CD4-positive, alpha-beta T cell treated with Interleukin-15 for 1 hour (primary cell): ENCODE results near the gene DSTYK.

Source experiments
- DNase-seq: peaks from one replicate; pipeline ENCODE4 v3.0.0-alpha.2; 2020

DSTYK gene

GRCh38 chr1:205121660-205122488 lies 89.6 kb downstream of the DSTYK start, which contains the start of gene RBBP5:
Gene RBBP5, minus strand, starts transcription at chr1:205121978. Its CDS starts 105 bp downstream, at chr1:205121873.
- DNase-seq: peak; percentile 96

- DNase-seq: no peak
These were observed 92.8 kb downstream of the DSTYK start for GRCh38 chr1:205118752-205119151.

- DNase-seq: no peak
These were observed 100.1 kb downstream of the DSTYK start for GRCh38 chr1:205111354-205111753.

- no peak for DNase-seq
These were observed 101.8 kb downstream of the DSTYK start for GRCh38 chr1:205109711-205110110.

- DNase-seq: no peak
These were observed 102.2 kb downstream of the DSTYK start for GRCh38 chr1:205109269-205109668.

- no peak for DNase-seq
These were observed 103.0 kb downstream of the DSTYK start for GRCh38 chr1:205108464-205108863.

GRCh38 chr1:205107327-205107726 lies 104.2 kb downstream of the DSTYK start:
- DNase-seq: no peak

GRCh38 chr1:205102404-205102803 lies 109.1 kb downstream of the DSTYK start:
- no peak for DNase-seq

GRCh38 chr1:205098242-205098641 lies 113.3 kb downstream of the DSTYK start:
- DNase-seq: no peak

- no peak for DNase-seq
These were observed 116.1 kb downstream of the DSTYK start for GRCh38 chr1:205095422-205095821.
